IMR-90 (cell line): ENCODE measurements around the gene ZNF831.

Experiments
- CHD1 ChIP-seq: IDR thresholded peaks from 2 replicates; pipeline ENCODE4 v1.6.1; 2012; ENCODE audit warnings: low read depth, low read length, improper control_type of control experiment
- FOS ChIP-seq: fragments of 150-350 bp; IDR thresholded peaks from 2 replicates; pipeline ENCODE4 v1.6.1; 2016; ENCODE audit warnings: low read depth, low read length
- MAFK ChIP-seq: IDR thresholded peaks from 2 replicates; pipeline ENCODE4 v1.6.1; 2012; ENCODE audit warnings: low read depth, low read length, improper control_type of control experiment
- MXI1 ChIP-seq: IDR thresholded peaks from 2 replicates; pipeline ENCODE4 v1.6.1; 2012; ENCODE audit warnings: low read depth, mild to moderate bottlenecking, low read length, moderate library complexity, borderline replicate concordance
- POLR2A ChIP-seq: IDR thresholded peaks from 2 replicates; pipeline ENCODE4 v1.6.1; 2012; ENCODE audit warnings: mild to moderate bottlenecking, low read depth, low read length
- RCOR1 ChIP-seq: IDR thresholded peaks from 2 replicates; pipeline ENCODE4 v1.6.1; 2012; ENCODE audit warnings: mild to moderate bottlenecking, low read length, improper control_type of control experiment; ENCODE audit not compliant: insufficient replicate concordance
- SMC3 ChIP-seq: fragments of 150-350 bp; IDR thresholded peaks from 2 replicates; pipeline ENCODE4 v1.6.1; 2016; ENCODE audit warnings: low read depth, mild to moderate bottlenecking, antibody characterized with exemption, low read length, moderate library complexity
- TF ChIP-seq, protein P1 (sequence below): conservative IDR thresholded peaks from 2 replicates; pipeline ENCODE4 v1.5.1; 2012; ENCODE audit warnings: mild to moderate bottlenecking, low read depth, low read length, improper control_type of control experiment
- TF ChIP-seq, protein P2 (sequence below): fragments of 150-350 bp; IDR thresholded peaks from 2 replicates; pipeline ENCODE4 v1.6.1; 2017; ENCODE audit warnings: mild to moderate bottlenecking, antibody characterized with exemption, low read length, low read depth

DNA sequence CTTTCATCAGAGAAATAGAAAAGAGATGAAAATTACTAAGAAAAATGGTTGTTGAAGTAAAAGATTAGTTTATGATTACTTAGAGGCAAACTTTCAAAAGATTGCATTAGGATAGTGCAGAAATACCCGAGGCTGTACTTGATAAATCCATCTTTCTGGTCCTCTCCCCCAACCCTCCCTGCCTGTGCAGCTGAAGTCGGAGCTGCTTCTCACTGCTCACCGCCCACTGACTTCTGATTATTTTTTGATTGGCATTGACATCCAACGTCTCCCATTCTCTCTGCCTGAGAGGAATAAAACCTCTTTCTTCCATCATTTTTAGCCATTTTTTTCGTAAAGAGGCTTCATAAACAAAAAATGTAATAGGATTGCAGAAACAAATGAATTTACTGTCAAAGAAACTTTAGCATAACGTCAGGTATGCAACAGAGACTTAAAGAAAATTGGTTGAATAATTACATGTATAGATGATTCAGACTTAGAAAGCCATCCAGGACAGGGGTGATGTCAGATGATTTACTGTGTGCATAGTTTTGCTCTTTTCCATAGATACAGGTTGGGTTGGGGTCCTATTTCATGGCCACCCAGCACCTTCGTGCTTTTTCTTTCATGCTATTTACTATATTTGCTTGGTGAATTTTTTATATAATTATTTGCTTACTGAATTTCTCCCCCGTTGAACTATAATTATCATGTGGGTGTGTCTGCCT is 83.2 kb downstream of the ZNF831 start:
- TF ChIP-seq MAFK (no peak), FOS (no peak), POLR2A (no peak), RCOR1 (no peak), MXI1 (no peak), SMC3 (no peak), CHD1 (no peak)
- TF ChIP-seq, protein P1, sequence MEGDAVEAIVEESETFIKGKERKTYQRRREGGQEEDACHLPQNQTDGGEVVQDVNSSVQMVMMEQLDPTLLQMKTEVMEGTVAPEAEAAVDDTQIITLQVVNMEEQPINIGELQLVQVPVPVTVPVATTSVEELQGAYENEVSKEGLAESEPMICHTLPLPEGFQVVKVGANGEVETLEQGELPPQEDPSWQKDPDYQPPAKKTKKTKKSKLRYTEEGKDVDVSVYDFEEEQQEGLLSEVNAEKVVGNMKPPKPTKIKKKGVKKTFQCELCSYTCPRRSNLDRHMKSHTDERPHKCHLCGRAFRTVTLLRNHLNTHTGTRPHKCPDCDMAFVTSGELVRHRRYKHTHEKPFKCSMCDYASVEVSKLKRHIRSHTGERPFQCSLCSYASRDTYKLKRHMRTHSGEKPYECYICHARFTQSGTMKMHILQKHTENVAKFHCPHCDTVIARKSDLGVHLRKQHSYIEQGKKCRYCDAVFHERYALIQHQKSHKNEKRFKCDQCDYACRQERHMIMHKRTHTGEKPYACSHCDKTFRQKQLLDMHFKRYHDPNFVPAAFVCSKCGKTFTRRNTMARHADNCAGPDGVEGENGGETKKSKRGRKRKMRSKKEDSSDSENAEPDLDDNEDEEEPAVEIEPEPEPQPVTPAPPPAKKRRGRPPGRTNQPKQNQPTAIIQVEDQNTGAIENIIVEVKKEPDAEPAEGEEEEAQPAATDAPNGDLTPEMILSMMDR: no peak
- TF ChIP-seq, protein P2, sequence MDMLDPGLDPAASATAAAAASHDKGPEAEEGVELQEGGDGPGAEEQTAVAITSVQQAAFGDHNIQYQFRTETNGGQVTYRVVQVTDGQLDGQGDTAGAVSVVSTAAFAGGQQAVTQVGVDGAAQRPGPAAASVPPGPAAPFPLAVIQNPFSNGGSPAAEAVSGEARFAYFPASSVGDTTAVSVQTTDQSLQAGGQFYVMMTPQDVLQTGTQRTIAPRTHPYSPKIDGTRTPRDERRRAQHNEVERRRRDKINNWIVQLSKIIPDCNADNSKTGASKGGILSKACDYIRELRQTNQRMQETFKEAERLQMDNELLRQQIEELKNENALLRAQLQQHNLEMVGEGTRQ: no peak
